Suppressor macrophage (primary cell): ENCODE data around the gene CD44.

Experiments used
- DNase-seq, 4 experiments: peaks; one replicate each; pipeline ENCODE4 v3.0.0-alpha.2; 2020 to 2022

Gene CD44

DNA sequence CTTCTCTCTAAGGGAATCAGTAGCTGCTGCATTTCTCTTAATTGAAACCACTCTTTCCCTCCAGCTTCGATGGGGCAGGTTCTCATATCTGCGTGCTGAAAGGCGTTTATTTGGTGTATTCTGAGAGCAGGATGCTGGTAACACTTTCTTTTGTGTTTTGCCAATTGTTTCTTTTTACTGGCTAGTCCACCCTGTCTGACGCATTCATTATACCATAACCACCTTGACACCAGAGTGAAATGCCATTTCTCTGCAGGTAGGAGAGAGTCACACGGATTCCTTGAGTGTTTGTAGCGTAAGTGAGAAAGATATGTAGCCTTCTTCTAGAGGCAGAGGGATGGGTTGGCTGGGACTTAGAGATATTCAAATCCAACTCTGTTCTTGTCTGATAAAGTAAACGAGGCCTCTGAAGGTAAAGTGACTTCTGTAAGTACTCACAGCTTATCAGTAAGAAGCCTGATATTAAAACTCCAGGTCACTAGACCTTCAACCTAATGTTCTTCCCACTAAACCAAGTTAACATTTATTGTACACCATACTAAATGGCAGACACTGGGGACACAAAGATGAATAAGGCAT, 21.4 kb downstream of the CD44 start:
- no peak for DNase-seq

- no peak for DNase-seq
These were observed 22.1 kb downstream of the CD44 start for GRCh38 chr11:35160902-35161597.

DNA sequence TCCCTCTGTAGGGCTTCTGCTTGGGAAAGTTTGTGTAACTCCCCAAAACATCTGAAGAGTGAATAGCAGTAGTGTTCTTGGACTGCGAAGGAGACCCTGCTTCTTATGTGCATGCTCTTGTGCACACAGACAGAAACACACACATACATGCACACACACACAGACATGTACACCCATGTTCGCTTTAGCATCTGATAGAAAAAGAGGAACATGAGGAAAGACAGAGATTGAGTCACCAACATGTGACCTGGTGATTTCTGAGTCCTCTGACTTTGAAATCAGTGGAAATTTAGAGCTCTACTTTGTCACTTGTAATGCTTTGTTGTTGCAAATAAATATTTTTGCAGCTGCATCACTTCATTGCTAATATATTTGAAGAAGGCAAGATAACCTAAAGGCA, 23.8 kb downstream of the CD44 start:
- peak; percentile 75 to 93 (median 88) for DNase-seq

DNA sequence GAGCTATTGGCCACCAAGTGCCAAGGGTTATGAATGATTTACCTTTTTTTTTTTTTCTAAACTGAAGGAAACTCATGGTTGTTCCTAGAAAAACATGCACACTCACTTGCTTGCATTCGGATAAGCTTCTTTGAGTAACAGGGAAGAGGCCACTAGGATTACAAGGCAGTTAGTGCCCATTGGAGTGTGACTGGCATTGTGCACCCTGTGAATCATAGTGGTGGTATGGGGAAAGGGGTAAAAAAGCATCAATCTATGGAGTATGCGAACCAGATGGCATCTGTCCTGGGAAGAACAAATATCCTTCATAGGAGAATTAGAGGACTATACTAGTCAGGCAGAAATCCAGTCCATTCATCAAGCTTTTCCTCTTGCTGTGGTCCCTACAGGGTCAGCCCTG, 24.2 kb downstream of the CD44 start:
- DNase-seq = peak in 3 of 4 experiments; percentile 31 to 41 (median 37)

DNA sequence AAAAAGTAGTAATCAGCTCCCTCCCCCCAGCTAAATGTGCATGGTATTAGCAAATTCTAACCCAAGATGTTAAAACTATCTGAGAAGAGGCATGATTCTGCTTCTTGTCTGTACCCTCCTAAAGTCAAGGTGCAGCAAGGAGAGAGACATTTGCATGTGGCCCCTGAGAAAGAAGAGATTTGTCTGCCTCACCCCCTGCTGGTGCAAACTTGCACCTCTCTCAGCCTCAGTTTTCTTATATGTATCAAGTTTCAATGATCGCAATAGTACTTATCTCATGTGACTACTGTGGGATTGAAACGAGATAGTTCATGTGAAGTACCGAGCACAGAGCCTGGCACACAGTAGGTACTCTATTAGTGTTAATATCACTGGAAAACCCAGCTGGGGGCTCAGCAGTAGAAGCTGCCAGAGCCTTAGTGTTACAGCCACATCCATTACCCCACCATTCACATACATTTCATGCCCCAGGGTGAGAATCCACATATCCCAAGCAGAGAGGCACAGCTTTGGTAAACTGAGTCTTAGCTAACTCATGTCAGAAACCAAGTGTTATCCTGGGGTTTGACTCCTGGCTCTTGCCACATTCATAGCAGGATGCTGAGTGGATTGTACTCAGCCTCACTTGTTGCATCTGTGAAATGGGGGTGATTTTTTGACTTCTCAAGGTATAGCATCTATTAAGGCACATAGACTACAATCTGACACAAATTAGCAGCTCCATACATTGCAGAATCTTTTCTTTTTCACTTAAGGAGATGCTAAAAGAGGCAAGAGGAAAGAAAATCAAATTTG, 24.9 kb downstream of the CD44 start:
- DNase-seq = peak in 1 of 4 experiments; percentile 42

DNA sequence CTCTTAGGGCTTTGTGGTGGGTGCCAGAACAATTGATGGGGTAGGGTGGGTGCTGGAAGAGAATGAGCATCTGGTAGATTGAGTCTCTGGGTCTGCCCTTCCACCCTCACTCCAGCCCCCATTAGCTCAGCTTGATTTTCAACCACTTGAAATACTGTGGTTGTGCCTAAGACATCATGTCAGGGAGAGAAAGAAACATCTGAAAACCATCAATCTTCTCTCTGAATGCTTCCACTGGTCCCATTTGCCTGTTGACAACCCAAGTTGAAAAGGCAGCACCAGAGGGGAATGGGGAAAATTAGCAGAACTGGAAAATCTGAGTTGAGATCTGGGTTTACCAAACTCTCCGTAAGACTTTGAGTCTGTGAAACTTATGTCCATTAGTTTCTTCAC, 26.1 kb downstream of the CD44 start:
- no peak for DNase-seq

DNA sequence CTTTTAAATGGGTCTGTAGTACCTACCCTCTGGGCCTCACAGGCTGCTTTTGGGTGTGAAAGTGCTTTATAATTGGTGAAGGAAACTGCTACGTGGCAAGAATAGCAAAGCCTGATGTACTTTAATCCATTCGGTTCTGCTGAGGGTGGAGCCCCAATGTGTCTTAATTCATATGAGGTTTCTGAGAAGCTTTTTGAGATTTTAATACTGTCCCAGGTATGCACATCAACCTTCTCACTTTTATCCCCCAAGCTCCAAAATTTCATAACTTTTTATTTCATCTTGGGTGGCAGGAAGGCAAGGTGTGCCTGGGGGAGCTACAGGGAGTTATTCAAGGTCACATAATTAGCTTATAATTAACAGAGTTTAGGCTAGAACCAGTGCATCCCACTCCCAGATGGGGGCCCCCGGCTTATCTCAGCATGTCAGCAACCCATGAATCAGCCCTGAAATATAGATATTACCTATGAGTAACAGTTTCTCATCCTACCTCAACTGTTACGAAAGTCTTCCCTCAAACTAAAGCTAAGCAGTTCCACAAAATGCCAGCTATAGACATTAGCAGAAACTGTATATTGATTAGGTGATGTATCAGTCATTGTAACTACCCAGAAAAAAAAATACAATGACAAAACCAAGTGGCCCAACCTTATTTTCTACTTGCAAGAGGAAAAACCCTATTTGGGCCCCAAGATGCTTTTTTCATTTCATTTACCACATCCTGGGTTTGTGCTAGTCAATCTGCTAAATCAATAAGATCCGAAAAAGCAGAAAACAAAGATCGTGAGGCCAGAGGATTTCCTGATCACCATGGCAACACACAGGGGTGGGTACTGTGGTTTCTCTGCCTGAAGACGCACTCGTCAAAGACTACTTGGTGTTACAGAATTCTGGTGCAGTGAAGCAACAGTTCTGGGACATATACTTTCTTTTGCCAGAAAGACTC, 26.7 kb downstream of the CD44 start:
- DNase-seq = peak in 3 of 4 experiments; percentile 58 to 71 (median 66)

DNA sequence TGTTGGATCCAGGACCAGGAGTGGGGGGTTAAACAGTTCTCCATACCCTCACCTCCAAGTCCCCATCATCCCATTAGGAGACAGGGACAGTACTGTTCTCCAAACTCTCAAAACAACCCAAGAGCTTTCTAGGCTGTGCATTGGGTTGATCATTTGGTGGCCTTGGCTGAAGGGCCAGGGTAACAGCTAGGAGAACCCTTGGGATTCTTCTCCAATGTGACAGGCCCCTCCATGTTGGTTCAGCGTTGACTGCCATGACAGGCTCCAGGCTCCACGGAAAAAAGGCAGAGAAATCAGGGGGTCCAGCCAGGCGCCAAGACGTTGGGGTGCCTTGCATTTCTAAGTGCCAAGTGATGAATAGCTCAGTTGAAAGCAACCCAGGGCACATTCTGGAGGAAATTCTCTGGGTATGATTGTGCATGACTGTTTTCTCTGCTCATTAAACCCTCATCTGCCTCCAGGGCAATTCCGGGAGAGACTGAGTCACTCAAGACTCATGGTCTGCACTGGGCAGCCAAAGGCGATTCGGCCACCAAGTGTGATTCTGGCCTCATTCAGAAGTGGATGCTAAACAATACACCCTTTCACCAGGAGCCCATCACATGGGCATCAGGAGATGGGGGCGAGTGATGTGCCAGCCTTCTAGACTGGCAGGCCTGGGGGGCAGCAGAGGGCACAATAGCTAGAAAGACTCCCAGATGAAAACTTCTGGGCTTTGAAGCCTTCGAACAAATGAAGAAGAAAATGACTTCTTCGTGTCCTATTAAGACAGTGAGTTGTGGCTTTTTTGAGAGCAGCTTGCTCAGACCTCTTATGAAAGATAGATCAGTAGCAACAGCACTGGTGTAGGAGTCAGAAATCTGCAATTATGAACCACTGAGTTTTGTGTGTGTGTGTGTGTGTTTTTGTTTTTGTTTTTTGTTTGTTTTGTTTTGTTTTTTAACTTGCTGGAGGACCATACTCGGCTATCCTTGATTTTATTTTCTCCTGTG, 27.7 kb downstream of the CD44 start:
- DNase-seq = peak in 2 of 4 experiments; percentile 33 to 42

- DNase-seq = peak in 1 of 4 experiments; percentile 32
These were observed 28.5 kb downstream of the CD44 start for GRCh38 chr11:35167426-35167954.

GRCh38 chr11:35168671-35169070, 29.7 kb downstream of the CD44 start:
- no peak for DNase-seq

DNA sequence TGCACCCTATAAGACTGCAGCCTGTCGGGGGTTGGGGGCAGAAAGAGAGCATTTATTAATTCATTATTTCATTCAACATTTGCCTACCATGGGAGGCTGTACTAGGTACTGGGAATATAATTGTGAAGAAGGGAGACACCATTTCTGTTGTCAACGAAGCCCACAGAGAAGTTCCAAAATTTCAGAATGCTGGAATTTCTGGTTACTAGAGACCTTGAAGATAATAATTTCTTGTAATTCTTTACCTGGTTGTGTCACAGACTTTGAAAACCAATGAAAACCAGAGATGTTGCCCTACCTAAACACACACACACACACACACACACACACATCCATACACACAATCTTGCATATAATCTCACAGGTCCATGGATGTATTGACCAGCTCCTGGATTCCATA, 30.1 kb downstream of the CD44 start:
- no peak for DNase-seq

- DNase-seq = no peak
These were observed 30.8 kb downstream of the CD44 start for GRCh38 chr11:35169754-35170153.

DNA sequence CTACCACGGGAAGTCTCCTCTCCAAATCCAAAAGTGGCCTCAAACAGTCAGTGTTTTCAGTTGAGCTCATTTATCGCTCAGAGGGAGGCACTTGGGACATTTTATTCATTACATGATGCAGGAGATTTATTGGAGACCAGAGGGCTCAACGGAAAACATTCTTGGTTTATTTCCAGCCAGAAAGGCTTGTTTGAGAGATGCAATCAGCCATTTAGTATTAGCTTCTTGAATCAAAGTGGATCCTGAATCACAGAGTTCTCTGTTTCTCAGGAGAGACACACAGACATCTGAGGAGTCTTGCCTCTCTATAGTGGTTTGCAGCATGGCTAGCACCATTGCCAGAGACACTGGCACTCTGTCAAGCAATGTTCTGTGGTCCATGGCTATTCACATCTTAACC, 31.5 kb downstream of the CD44 start:
- DNase-seq = no peak

GRCh38 chr11:35171226-35171625, 32.3 kb downstream of the CD44 start:
- no peak for DNase-seq

- DNase-seq = peak; percentile 68 to 89 (median 82)
These were observed 34.1 kb downstream of the CD44 start for GRCh38 chr11:35173011-35173511.

GRCh38 chr11:35173616-35174566, 34.9 kb downstream of the CD44 start:
- peak in 3 of 4 experiments; percentile 42 to 48 (median 46) for DNase-seq

DNA sequence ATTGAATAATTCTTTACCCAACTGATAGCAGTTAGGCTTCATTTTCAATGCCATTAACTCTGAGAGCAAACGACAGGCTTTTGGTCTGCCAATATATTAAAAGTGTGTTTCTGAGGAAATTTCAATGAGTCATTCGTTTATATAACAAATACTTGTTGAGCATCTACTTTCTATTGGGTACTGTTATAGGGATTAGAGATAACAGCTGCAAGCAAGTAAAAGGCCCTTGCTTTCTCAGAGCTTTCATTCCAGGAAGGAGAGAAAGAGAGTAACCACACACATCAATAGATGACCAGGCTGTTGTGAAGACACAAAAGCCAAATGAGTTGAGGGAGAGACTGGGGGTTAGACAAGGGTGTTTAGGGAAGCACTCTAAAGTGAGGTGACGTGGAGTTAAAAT, 35.7 kb downstream of the CD44 start:
- no peak for DNase-seq

DNA sequence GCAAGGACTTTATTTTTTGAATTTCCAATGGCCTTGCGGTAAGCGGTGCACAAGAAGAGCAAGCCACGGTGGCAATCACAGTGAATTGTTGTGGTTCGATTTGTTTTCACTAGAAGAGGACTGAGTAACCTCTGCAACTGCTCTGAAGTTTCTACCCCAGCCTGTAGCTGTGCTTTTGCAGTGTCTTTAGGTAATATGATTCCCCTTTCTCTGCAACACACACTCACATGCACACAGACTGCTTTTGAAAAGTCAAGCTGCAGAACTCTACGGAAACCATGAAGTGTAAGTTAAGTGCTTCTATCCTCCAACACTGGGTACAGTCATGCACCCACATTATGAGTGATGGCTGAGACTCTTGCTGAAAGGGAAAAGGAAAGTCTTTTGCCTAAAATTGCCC, 38.4 kb downstream of the CD44 start:
- no peak for DNase-seq

GRCh38 chr11:35178067-35178805, 39.3 kb downstream of the CD44 start:
- no peak for DNase-seq
